HG02981 (cell line): Measurements from ENCODE around the gene ADGRD2.

Experiments
- ATAC-seq: cut with Tn5 transposase; IDR thresholded peaks from one replicate; pipeline ENCODE4 v1.9.1; 2021; ENCODE audit warnings: mild to moderate bottlenecking, moderate library complexity; ENCODE audit not compliant: unreplicated experiment

The ADGRD2 gene

GRCh38 chr9:124437086-124437485 lies 13.2 kb upstream of the ADGRD2 start:
- no peak for ATAC-seq

GRCh38 chr9:124438091-124438490 lies 12.2 kb upstream of the ADGRD2 start:
- ATAC-seq, result no peak

GRCh38 chr9:124439086-124439485 lies 11.2 kb upstream of the ADGRD2 start:
- no peak for ATAC-seq

- no peak for ATAC-seq
Measured at GRCh38 chr9:124439686-124440243, 10.5 kb upstream of the ADGRD2 start.

- ATAC-seq, result no peak
Measured at GRCh38 chr9:124440786-124441185, 9.5 kb upstream of the ADGRD2 start.

- ATAC-seq, result no peak
Measured at GRCh38 chr9:124441291-124441690, 9.0 kb upstream of the ADGRD2 start.

GRCh38 chr9:124442379-124442778 lies 7.9 kb upstream of the ADGRD2 start:
- no peak for ATAC-seq

GRCh38 chr9:124442826-124443225 lies 7.4 kb upstream of the ADGRD2 start:
- ATAC-seq, result no peak

GRCh38 chr9:124443625-124444024 lies 6.6 kb upstream of the ADGRD2 start:
- ATAC-seq, result no peak

GRCh38 chr9:124444166-124444565 lies 6.1 kb upstream of the ADGRD2 start:
- no peak for ATAC-seq

GRCh38 chr9:124447297-124447661 lies 3.0 kb upstream of the ADGRD2 start:
- no peak for ATAC-seq

GRCh38 chr9:124448019-124448418 lies 2.2 kb upstream of the ADGRD2 start:
- no peak for ATAC-seq

- no peak for ATAC-seq
Measured at GRCh38 chr9:124449381-124450151, 685 bp upstream of the ADGRD2 start.

GRCh38 chr9:124450931-124451661 lies 845 bp downstream of the ADGRD2 start:
- no peak for ATAC-seq

- no peak for ATAC-seq
Measured at GRCh38 chr9:124452326-124452725, 2.1 kb downstream of the ADGRD2 start.

- no peak for ATAC-seq
Measured at GRCh38 chr9:124452841-124453585, 2.8 kb downstream of the ADGRD2 start.

- ATAC-seq, result no peak
Measured at GRCh38 chr9:124453586-124454191, 3.4 kb downstream of the ADGRD2 start.

GRCh38 chr9:124454296-124454695 lies 4.0 kb downstream of the ADGRD2 start:
- no peak for ATAC-seq

GRCh38 chr9:124454791-124455443 lies 4.7 kb downstream of the ADGRD2 start:
- ATAC-seq, result no peak

GRCh38 chr9:124455820-124456219 lies 5.6 kb downstream of the ADGRD2 start:
- ATAC-seq, result no peak
